ENCODE data around the gene BRIP1. TPM values are rescaled to one million over a fixed set of nuclear protein-coding genes. Genes with fewer than 3 reads are reported as not detected.

Gene BRIP1
- total RNA-seq, 1 donor from 2014 or later, result 6.4 TPM

DNA sequence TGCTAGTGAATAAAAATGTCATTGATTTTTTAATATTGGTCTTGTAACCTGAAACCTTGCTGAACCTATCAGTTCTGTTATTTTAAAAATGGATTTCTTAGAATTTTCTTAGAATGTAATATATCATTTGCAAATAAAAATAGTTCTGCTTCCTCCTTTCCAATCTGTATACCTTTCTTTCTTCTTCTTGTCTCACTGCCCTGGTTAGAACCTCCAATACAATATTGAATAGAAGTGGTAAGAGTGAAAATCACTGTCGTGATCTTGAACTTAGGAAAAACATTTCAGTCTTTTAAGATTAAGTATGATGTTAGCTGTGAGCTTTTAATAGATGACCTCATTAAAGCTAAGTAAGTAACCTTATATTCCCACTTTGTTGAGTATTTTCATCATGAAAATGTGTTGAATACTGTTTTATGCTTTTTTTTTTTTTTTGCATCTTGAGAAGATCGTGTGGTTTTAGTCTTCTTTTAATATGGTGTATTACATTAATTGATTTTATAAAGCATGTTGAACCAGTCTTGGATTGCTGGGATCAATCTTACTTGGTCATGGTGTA, 167.5 kb downstream of the BRIP1 start:
- Histone ChIP-seq H3K79me2 (ENCODE audit: insufficient read depth, low read length) (no peaks in the 10 kb centered on the region), H3K36me3 (ENCODE audit: insufficient read depth, low read length) (peaks cover 4% of the 10 kb centered on the region), H3K9ac (ENCODE audit: low read length) (no peak overlapping the region), H3K27ac (ENCODE audit: low read depth, low read length) (no peak overlapping the region), H2AFZ (ENCODE audit: low read depth, low read length) (no peak overlapping the region), H3K27me3 (ENCODE audit: insufficient read depth, low read length) (no peaks in the 10 kb centered on the region), H3K4me1 (ENCODE audit: insufficient read depth, low read length) (no peaks in the 10 kb centered on the region), H3K4me2 (ENCODE audit: low read length) (no peak overlapping the region), H3K4me3 (ENCODE audit: insufficient read depth, low read depth, low read length) (no peak overlapping the region), H4K20me1 (ENCODE audit: insufficient read depth, low read length) (no peaks in the 10 kb centered on the region), H3K9me3 (ENCODE audit: insufficient read depth, low read depth, low read length) (peaks cover 3% of the 10 kb centered on the region)
- H3K27ac Mint-ChIP-seq (ENCODE audit: unreplicated experiment), result no peak overlapping the region
- no peaks in the 10 kb centered on the region for H3K4me1 Mint-ChIP-seq (ENCODE audit: low read depth, unreplicated experiment)
- no peak for FAIRE-seq
- peaks cover 7% of the 10 kb centered on the region for H3K9me3 Mint-ChIP-seq (ENCODE audit: unreplicated experiment)
- no peak for DNase-seq (ENCODE audit: low read depth)
- H3K4me3 Mint-ChIP-seq (ENCODE audit: unreplicated experiment), result no peak overlapping the region
- TF ChIP-seq EZH2 (IDR thresholded peaks at IDR 0.05; ENCODE audit: insufficient read depth, low read length), result no peak
- TF ChIP-seq, protein P1, sequence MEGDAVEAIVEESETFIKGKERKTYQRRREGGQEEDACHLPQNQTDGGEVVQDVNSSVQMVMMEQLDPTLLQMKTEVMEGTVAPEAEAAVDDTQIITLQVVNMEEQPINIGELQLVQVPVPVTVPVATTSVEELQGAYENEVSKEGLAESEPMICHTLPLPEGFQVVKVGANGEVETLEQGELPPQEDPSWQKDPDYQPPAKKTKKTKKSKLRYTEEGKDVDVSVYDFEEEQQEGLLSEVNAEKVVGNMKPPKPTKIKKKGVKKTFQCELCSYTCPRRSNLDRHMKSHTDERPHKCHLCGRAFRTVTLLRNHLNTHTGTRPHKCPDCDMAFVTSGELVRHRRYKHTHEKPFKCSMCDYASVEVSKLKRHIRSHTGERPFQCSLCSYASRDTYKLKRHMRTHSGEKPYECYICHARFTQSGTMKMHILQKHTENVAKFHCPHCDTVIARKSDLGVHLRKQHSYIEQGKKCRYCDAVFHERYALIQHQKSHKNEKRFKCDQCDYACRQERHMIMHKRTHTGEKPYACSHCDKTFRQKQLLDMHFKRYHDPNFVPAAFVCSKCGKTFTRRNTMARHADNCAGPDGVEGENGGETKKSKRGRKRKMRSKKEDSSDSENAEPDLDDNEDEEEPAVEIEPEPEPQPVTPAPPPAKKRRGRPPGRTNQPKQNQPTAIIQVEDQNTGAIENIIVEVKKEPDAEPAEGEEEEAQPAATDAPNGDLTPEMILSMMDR (IDR thresholded peaks at IDR 0.05; ENCODE audit: insufficient read depth, low read depth, low read length), result no peak
- no peaks in the 10 kb centered on the region for H3K27me3 Mint-ChIP-seq (ENCODE audit: low read depth, unreplicated experiment)
- peaks cover 4% of the 10 kb centered on the region for H3K36me3 Mint-ChIP-seq (ENCODE audit: low read depth, unreplicated experiment)

DNA sequence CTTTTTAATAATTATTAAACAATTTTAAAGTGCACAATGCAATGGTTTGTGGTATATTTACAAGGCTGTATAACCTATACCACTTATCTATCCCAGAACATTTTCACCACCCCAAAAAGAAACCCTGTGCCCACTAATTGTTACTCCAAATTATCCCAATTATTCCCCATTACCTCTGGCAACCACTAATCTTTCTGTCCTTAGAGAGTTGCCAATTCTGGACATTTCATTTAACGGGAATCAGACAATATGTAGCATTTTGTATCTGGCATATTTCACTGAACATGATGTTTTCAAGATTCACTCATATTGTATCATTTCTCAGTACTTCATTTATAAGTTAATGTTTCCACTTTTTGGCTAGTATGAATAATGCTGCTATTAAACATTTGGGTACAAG, 169.2 kb downstream of the BRIP1 start:
- Histone ChIP-seq H3K27me3 (ENCODE audit: insufficient read depth, low read length) (no peaks in the 10 kb centered on the region), H3K79me2 (ENCODE audit: insufficient read depth, low read length) (no peaks in the 10 kb centered on the region), H4K20me1 (ENCODE audit: insufficient read depth, low read length) (no peaks in the 10 kb centered on the region), H2AFZ (ENCODE audit: low read depth, low read length) (no peak overlapping the region), H3K4me3 (ENCODE audit: insufficient read depth, low read depth, low read length) (no peak overlapping the region), H3K9me3 (ENCODE audit: insufficient read depth, low read depth, low read length) (no peaks in the 10 kb centered on the region), H3K9ac (ENCODE audit: low read length) (no peak overlapping the region), H3K4me1 (ENCODE audit: insufficient read depth, low read length) (no peaks in the 10 kb centered on the region), H3K36me3 (ENCODE audit: insufficient read depth, low read length) (peaks cover 4% of the 10 kb centered on the region), H3K27ac (ENCODE audit: low read depth, low read length) (peak overlapping the region; percentile 28), H3K4me2 (ENCODE audit: low read length) (no peak overlapping the region)
- Mint-ChIP-seq H3K27ac (ENCODE audit: unreplicated experiment) (no peak overlapping the region), H3K9me3 (ENCODE audit: unreplicated experiment) (peaks cover 4% of the 10 kb centered on the region), H3K4me3 (ENCODE audit: unreplicated experiment) (no peak overlapping the region), H3K4me1 (ENCODE audit: low read depth, unreplicated experiment) (no peaks in the 10 kb centered on the region), H3K36me3 (ENCODE audit: low read depth, unreplicated experiment) (peaks cover 4% of the 10 kb centered on the region), H3K27me3 (ENCODE audit: low read depth, unreplicated experiment) (no peaks in the 10 kb centered on the region)
- no peak for DNase-seq (ENCODE audit: low read depth)
- FAIRE-seq, result no peak
- TF ChIP-seq, protein P1 (IDR thresholded peaks at IDR 0.05; ENCODE audit: insufficient read depth, low read depth, low read length), result no peak
- no peak for TF ChIP-seq EZH2 (IDR thresholded peaks at IDR 0.05; ENCODE audit: insufficient read depth, low read length)

DNA sequence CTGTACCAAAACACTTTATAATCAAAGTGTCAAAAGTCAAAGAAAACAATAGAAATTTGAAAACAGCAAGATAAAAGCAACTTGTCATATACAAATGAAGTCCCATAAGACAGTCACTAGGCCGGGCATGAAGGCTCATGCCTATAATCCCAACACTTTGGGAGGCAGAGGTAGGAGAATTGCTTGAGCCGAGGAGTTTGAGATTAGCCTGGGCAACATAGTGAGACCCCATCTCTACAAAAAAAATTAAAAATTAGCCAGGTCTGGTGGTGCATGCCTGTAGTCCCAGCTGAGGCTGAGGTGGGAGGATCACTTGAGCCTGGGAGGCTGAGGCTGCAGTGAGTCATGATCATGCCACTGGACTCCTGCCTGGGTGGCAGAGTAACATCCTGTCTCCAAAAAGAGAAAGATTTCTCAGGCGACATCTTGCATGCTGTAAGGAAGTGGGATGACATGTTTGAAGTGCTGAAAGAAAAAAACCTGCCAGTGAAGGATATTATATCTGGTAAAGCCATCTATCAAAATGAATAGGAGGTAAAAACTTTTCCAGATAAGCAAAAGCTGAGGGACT, 173.6 kb downstream of the BRIP1 start:
- H3K4me3 ChIP-seq (ENCODE audit: insufficient read depth, low read depth, low read length), result no peak overlapping the region
- H4K20me1 ChIP-seq (ENCODE audit: insufficient read depth, low read length), result no peaks in the 10 kb centered on the region
- no peaks in the 10 kb centered on the region for H3K27me3 Mint-ChIP-seq (ENCODE audit: low read depth, unreplicated experiment)
- no peaks in the 10 kb centered on the region for H3K9me3 ChIP-seq (ENCODE audit: insufficient read depth, low read depth, low read length)
- TF ChIP-seq, protein P1 (IDR thresholded peaks at IDR 0.05; ENCODE audit: insufficient read depth, low read depth, low read length), result no peak
- no peak for TF ChIP-seq EZH2 (IDR thresholded peaks at IDR 0.05; ENCODE audit: insufficient read depth, low read length)
- DNase-seq (ENCODE audit: low read depth), result peak; percentile 11
- H3K4me1 ChIP-seq (ENCODE audit: insufficient read depth, low read length), result no peaks in the 10 kb centered on the region
- peaks cover 14% of the 10 kb centered on the region for H3K36me3 ChIP-seq (ENCODE audit: insufficient read depth, low read length)
- H3K9me3 Mint-ChIP-seq (ENCODE audit: unreplicated experiment), result peaks cover 3% of the 10 kb centered on the region
- no peak overlapping the region for H2AFZ ChIP-seq (ENCODE audit: low read depth, low read length)
- no peak for FAIRE-seq
- H3K27ac ChIP-seq (ENCODE audit: low read depth, low read length), result no peak overlapping the region
- no peaks in the 10 kb centered on the region for H3K4me1 Mint-ChIP-seq (ENCODE audit: low read depth, unreplicated experiment)
- no peak overlapping the region for H3K4me2 ChIP-seq (ENCODE audit: low read length)
- H3K27ac Mint-ChIP-seq (ENCODE audit: unreplicated experiment), result no peak overlapping the region
- H3K36me3 Mint-ChIP-seq (ENCODE audit: low read depth, unreplicated experiment), result no peaks in the 10 kb centered on the region
- H3K9ac ChIP-seq (ENCODE audit: low read length), result no peak overlapping the region
- no peaks in the 10 kb centered on the region for H3K79me2 ChIP-seq (ENCODE audit: insufficient read depth, low read length)
- H3K4me3 Mint-ChIP-seq (ENCODE audit: unreplicated experiment), result no peak overlapping the region
- no peaks in the 10 kb centered on the region for H3K27me3 ChIP-seq (ENCODE audit: insufficient read depth, low read length)
